A549 treated with CORT108297 at 1 μM for 4 hours (cell line): ENCODE data around the gene PRDX4. TPM values are rescaled to one million over a fixed set of nuclear protein-coding genes. Genes with fewer than 3 reads are reported as not detected.

ENCODE experiments used
- total RNA-seq: library from RNA; stranded (reverse); fragments of 200-300 nt; extraction: Qiagen RNA extraction; gene quantifications from 5 replicates; pipeline ENCODE4 v1.2.3, GENCODE V29; 2022

The PRDX4 gene
- 244 to 293 TPM (median 278 TPM) in 5 replicates for total RNA-seq

DNA sequence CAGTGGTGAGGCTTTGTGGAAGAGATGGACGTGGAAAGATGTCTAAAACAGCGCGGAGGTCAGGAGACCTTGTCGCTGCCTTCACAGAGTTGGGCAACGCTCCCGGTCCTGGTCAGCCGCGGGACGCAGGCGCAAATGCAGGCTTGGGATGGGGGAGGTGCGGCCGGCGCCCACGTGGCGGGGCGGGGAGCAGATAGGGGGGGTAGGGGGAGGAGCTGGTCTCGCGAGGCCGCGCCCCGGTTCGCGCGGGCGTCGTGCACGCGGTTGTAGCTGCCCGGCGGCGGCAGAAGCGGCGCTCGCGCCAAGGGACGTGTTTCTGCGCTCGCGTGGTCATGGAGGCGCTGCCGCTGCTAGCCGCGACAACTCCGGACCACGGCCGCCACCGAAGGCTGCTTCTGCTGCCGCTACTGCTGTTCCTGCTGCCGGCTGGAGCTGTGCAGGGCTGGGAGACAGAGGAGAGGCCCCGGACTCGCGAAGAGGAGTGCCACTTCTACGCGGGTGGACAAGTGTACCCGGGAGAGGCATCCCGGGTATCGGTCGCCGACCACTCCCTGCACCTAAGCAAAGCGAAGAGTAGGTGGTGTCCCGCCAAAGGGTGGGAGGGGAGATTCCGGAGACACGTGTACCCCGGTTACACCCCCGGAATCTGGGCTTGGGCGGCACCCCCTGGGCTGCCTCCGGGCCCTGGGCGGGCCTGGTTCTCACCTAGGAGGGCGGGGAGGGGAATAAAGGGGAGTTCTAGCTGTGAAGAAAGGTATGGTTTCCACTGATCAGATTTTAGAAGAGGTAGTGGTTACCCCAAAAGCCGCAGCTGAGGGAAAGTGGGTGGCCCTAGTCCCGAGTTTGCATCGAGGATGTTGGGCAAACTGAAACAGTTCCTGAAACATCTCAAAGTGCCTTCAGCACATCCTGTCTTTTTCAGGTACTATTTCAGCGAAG is at the start of gene PRDX4:
Gene PRDX4 (plus strand): TSS at position 255 of the 939 bp plus-strand sequence. CDS start 78 bp downstream, at position 333.

Other genes starting within 250 kb of the PRDX4 start
- gene ACOT9, start 75.8 kb downstream of the PRDX4 start, total RNA-seq, result 95.1 to 109 TPM (median 98.6 TPM) in 5 replicates
- 348 to 472 TPM (median 419 TPM) in 5 replicates for gene SAT1, start 115.7 kb downstream of the PRDX4 start, total RNA-seq
- gene APOO, start 240.4 kb downstream of the PRDX4 start, total RNA-seq, result 31.2 to 32.3 TPM (median 31.9 TPM) in 5 replicates
- 0.07 to 0.17 TPM (median 0.11 TPM) in 4 of 5 replicates, not detected in the other for gene CXorf58, start 240.5 kb downstream of the PRDX4 start, total RNA-seq